Testis (tissue), 2 donors: ENCODE results near the gene DCDC1.

ENCODE experiments used
- POLR2A ChIP-seq: fragments of 450-650 bp; IDR thresholded peaks from one replicate; pipeline ENCODE4 v1.6.1; 2017; ENCODE audit warnings: antibody characterized with exemption, mild to moderate bottlenecking, moderate library complexity
- TF ChIP-seq, protein P1 (sequence below), 3 experiments: fragments of 450-650 bp in 2 of 3; fragments of 200-600 bp in 1 of 3; sonication (generic) in 1 of 3; IDR thresholded peaks; one replicate each; pipeline ENCODE4 v1.5.1; 2016 to 2019; ENCODE audit warnings: antibody characterized with exemption in 3 of 3, mild to moderate bottlenecking in 2 of 3, moderate library complexity in 1 of 3

DNA sequence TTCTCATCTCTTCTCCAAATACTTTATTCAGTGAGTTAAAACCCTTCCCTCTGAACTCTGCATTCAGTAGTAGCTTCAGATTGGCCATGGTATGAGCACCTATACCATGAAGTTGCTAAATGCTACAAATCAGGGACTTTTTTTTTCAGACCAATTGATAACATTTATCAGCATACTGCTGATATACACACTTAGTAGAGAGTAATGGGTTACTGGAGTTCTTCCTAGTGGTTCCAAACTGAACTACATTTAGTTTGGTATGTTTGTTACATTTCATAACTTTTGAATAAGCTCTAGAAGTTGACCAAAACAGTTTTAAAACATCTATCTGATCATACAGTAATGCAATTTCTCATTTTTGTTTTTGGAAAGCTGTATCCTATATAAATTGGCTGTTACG is 104.7 kb downstream of the DCDC1 start:
- TF ChIP-seq POLR2A: no peak
- TF ChIP-seq, protein P1, sequence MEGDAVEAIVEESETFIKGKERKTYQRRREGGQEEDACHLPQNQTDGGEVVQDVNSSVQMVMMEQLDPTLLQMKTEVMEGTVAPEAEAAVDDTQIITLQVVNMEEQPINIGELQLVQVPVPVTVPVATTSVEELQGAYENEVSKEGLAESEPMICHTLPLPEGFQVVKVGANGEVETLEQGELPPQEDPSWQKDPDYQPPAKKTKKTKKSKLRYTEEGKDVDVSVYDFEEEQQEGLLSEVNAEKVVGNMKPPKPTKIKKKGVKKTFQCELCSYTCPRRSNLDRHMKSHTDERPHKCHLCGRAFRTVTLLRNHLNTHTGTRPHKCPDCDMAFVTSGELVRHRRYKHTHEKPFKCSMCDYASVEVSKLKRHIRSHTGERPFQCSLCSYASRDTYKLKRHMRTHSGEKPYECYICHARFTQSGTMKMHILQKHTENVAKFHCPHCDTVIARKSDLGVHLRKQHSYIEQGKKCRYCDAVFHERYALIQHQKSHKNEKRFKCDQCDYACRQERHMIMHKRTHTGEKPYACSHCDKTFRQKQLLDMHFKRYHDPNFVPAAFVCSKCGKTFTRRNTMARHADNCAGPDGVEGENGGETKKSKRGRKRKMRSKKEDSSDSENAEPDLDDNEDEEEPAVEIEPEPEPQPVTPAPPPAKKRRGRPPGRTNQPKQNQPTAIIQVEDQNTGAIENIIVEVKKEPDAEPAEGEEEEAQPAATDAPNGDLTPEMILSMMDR (IDR thresholded peaks at IDR 0.05): no peak
